ENCODE results near the gene PIGR. TPM values are rescaled to one million over a fixed set of nuclear protein-coding genes. Genes with fewer than 3 reads are reported as not detected.

Gene PIGR
- total RNA-seq, 1 experiment from 2014 or later: not detected

DNA sequence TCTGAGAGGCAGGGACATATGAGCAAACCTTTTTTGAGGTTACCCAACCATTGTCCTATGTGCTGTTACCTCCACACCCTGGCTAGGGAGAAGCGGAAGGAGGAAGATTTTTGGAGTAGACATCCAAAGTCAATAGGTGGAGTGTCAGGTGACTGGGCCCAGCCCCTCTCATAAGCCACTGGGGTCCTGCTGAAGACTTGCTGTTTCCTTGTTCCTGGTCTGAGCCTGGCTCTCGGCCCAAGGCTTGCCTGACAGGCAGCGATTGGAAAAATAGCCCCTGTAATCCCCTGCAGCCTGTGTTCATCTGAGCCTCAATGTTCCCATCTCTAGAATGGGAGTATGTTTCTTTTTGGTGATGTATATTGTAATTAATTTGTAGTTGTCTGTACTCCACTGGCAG is 6.9 kb upstream of the PIGR start:
- Histone ChIP-seq H3K4me1 (no peaks in the 10 kb centered on the region; the same call in 1 of the 2 replicates), H3K27ac (no peak overlapping the region), H3K36me3 (no peaks in the 10 kb centered on the region), H3K27me3 (no peaks in the 10 kb centered on the region), H3K9me3 (replicated peaks) (peaks cover 5% of the 10 kb centered on the region; the same call in 1 of the 2 replicates), H3K4me3 (no peak overlapping the region)
- DNase-seq: no peak

DNA sequence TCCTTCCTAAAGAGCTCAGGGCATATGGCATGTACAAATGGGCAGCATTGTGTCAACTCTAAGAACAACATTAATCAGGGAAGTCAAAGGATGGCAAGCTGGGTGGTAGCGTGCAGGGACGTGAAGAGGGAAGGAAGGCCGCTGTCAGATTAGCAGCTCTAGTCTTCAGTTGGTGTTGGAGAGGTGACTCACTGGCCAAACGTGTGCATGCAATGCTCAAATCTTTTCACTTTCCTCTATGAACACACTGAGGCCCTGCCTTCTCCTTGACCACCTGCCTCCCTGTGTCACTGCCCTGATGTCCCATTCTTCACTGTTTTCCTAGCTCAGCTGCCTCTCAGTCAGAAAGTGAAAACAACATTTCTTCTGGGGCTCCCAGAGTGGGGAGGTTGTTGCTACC is 5.9 kb upstream of the PIGR start:
- no peaks in the 10 kb centered on the region for H3K27me3 ChIP-seq
- no peak overlapping the region for H3K27ac ChIP-seq
- no peaks in the 10 kb centered on the region; the same call in 1 of the 2 replicates for H3K4me1 ChIP-seq
- DNase-seq: peak; percentile 39 to 51
- no peak overlapping the region for H3K4me3 ChIP-seq
- H3K36me3 ChIP-seq: no peaks in the 10 kb centered on the region
- peaks cover 5% of the 10 kb centered on the region; the same call in 1 of the 2 replicates for H3K9me3 ChIP-seq (replicated peaks)

DNA sequence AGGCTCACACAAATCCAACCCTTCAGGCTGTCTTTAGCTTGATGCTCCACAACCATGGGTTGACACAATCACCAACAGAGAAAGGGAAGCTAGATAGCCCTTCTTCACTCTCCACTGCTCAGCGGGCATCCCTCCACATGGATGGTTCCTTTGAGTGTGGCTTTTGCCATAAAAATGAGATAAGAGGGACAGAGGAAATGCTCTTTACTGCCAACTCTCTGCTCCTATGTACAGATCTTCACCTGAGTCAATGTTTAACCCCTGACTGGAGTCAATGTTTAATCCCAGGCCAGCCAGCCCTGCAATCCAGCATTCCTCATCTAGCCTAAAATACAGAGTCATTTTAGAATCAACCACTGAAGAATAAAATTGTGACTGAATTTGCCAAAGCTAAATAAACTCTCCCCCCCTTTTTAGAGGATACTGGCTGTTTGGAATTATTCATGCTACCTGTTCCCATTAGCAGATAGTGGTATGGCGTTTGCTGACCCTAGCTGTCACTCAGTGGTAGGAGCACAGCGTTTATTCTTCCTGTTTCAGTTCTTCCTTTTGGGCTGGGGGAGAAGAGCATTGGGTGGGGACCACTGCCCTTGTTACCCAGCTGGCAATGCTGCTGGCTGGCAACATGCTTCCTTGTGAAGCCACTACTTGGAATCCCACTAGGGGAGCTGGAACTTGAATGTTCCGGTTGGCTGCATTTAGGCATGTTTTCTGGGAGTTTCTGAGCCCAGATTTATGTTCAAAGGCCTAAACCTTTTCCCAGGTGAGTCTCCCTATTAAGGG is 5.2 kb upstream of the PIGR start:
- peaks cover 5% of the 10 kb centered on the region; the same call in 1 of the 2 replicates for H3K9me3 ChIP-seq (replicated peaks)
- no peak overlapping the region for H3K4me3 ChIP-seq
- H3K27ac ChIP-seq: no peak overlapping the region
- no peaks in the 10 kb centered on the region for H3K36me3 ChIP-seq
- H3K4me1 ChIP-seq: no peaks in the 10 kb centered on the region; the same call in 1 of the 2 replicates
- 0 out of 2 replicates have a peak, but pooled peaks cover 6% of the 10 kb centered on the region for H3K27me3 ChIP-seq
- no peak for DNase-seq

DNA sequence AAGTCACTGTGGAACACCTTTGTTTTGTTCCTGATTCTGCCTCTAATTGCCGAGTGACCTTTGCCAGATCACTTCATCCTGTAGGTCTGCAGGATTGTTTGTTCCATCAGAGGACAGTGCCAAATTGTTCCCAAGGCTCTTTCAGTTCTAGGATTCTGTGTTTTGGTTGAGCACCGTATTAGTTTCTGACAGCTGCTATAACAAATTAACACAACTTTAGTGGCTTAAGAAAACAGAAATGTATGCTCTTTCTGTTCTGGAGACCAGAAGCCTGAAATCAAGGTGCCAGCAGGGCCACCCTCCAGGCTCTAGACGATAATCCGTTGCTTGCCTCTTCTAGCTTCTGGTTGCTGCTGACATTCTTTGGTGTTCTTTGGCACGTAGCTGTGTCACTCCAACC is 3.4 kb upstream of the PIGR start:
- Histone ChIP-seq H3K36me3 (no peaks in the 10 kb centered on the region), H3K4me1 (no peaks in the 10 kb centered on the region; the same call in 1 of the 2 replicates), H3K9me3 (replicated peaks) (peaks cover 5% of the 10 kb centered on the region; the same call in 1 of the 2 replicates), H3K4me3 (no peak overlapping the region), H3K27me3 (0 out of 2 replicates have a peak, but pooled peaks cover 10% of the 10 kb centered on the region), H3K27ac (no peak overlapping the region)
- DNase-seq: no peak

DNA sequence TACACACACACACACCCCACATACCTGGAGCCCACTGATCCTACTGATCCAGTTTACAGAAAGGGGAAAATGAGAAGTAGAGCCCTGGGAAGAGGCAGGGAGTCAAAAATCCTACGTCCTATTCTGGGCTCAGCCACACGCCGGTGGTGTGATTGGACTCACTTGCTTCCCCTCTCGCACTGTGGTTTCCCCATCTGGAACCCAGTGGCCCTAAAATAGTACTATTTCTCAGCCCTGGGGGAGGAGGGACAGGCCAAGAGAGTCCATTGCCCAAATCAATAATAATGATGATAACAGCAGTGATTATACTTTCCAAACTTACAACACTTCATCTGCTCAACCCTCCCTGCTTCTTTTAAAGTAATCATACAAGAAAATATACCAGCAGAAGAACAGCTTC is 2.9 kb upstream of the PIGR start:
- Histone ChIP-seq H3K27me3 (0 out of 2 replicates have a peak, but pooled peaks cover 10% of the 10 kb centered on the region), H3K4me3 (no peak overlapping the region), H3K4me1 (no peaks in the 10 kb centered on the region; the same call in 1 of the 2 replicates), H3K36me3 (no peaks in the 10 kb centered on the region), H3K27ac (no peak overlapping the region), H3K9me3 (replicated peaks) (peaks cover 5% of the 10 kb centered on the region; the same call in 1 of the 2 replicates)
- no peak for DNase-seq

DNA sequence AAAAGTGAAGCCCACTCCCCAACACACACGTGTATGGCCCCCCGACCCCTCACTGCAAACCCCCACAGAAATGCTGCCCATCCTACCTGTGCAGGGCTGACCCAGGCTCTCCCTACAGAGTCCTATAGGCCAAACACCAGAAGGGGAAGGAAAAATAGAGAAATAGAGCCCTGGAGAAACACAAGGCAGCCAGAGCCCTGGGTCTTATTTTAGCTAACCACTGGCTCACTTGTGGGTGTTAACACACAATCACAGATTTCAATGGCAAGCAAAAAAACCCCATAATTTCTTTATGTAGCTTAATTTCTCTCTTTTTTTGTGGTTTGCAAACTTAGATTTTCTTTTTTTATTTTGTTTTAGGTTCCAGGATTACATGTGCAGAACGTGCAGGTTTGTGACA is 989 bp upstream of the PIGR start:
- DNase-seq: no peak
- Histone ChIP-seq H3K36me3 (no peaks in the 10 kb centered on the region), H3K27me3 (peaks cover 14% of the 10 kb centered on the region; the same call in 1 of the 2 replicates), H3K4me3 (no peak overlapping the region), H3K27ac (no peak overlapping the region), H3K9me3 (replicated peaks) (peaks cover 5% of the 10 kb centered on the region; the same call in 1 of the 2 replicates), H3K4me1 (no peaks in the 10 kb centered on the region; the same call in 1 of the 2 replicates)

DNA sequence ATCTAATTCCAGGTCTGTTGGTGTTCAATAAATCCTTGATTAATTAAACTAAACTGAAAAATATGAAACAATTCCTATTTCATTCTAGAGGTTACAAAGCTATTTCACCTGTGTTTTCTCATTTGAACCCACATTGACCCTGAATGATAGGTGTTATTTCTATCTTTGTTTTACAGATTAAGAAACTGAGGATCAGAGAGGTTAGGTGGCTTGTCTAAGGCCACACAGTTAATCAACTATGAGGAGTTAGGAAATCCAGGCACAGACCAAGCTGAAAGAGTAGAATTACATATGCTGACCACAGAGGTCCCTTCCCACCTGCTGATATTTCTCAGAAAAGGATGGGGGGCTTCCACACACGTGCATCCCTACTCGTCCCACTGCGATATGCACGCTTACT is 487 bp downstream of the PIGR start:
- no peak overlapping the region for H3K4me3 ChIP-seq
- H3K9me3 ChIP-seq (replicated peaks): peaks cover 5% of the 10 kb centered on the region; the same call in 1 of the 2 replicates
- H3K4me1 ChIP-seq: no peaks in the 10 kb centered on the region
- H3K27me3 ChIP-seq: peaks cover 14% of the 10 kb centered on the region; the same call in 1 of the 2 replicates
- no peak for DNase-seq
- H3K36me3 ChIP-seq: no peaks in the 10 kb centered on the region
- H3K27ac ChIP-seq: no peak overlapping the region

DNA sequence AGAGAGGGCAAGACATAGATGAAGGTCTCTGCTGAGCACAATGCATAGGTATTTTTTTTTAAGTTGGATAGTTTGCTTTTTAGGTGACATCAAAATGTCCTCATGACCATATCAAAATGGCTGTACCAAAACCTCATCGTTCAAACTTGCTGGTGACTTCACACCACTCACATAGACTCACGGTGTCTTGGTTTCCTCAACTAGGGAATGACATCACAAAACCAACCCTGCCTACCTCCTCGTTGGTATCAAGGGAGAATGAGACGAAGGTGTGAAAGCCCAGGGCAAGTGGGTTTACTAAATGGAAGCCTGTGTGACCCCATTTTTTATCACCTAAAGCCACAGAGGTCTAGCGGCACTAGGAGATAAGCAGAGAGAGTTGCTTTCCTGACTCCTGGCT is 1.6 kb downstream of the PIGR start:
- DNase-seq: no peak
- no peaks in the 10 kb centered on the region for H3K4me1 ChIP-seq
- H3K27ac ChIP-seq: no peak overlapping the region
- no peak overlapping the region for H3K4me3 ChIP-seq
- H3K27me3 ChIP-seq: peaks cover 14% of the 10 kb centered on the region; the same call in 1 of the 2 replicates
- peaks cover 2% of the 10 kb centered on the region; the same call in 1 of the 2 replicates for H3K9me3 ChIP-seq (replicated peaks)
- no peaks in the 10 kb centered on the region for H3K36me3 ChIP-seq

DNA sequence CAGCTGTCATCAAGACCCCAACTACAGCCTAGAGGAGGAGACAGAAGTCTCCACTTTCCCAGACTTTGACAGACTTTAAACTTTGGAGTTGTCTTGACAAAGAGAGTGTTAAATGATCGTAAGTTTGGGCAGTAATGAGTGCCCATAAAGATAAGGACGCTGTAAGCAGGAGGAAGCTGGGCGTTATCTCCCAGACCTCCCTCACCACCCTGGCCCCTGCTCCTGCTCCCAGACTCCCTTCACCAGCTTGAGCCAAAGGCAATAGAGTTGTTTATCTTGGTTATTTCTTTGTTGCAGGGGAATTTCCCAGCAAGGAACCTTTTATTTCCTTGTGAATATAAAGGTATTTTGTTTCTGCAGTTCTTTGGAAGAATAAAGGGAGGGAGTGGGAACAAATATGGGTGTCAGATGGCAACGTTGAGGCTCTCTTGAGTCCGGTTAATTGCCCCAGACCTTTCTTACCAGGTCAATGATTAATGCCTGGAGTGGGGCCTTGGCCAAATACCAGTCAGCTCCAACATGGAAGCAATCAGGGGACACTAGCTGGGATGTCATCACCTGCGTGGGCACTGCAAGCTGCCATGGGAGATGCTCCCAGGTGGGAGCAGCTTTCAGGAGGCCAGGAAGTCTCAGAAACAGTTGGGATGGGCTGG is 4.4 kb downstream of the PIGR start:
- Histone ChIP-seq H3K9me3 (replicated peaks) (no peaks in the 10 kb centered on the region), H3K36me3 (no peaks in the 10 kb centered on the region), H3K4me1 (no peaks in the 10 kb centered on the region), H3K4me3 (no peak overlapping the region), H3K27ac (no peak overlapping the region), H3K27me3 (peaks cover 15% of the 10 kb centered on the region)
- no peak for DNase-seq

DNA sequence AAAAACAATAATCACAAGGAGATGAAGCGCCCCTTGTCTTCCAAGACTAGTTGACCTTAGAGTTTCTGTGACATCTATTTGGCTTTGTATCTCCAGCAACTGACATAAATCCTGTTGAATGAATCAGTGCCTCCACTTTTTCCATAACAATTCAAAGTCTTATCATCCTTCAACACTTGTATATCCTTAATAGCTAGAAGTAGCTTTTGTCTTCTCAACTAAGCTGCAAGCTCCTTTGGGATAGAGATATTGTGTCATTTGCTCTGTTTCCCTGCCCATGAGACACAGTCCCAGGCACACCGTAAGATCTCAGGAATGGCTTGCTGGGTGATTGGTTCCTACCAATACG is 5.7 kb downstream of the PIGR start:
- DNase-seq: no peak
- H3K27ac ChIP-seq: no peak overlapping the region
- no peak overlapping the region for H3K4me3 ChIP-seq
- no peaks in the 10 kb centered on the region for H3K36me3 ChIP-seq
- peaks cover 7% of the 10 kb centered on the region for H3K27me3 ChIP-seq
- no peaks in the 10 kb centered on the region for H3K4me1 ChIP-seq
- H3K9me3 ChIP-seq (replicated peaks): no peaks in the 10 kb centered on the region

DNA sequence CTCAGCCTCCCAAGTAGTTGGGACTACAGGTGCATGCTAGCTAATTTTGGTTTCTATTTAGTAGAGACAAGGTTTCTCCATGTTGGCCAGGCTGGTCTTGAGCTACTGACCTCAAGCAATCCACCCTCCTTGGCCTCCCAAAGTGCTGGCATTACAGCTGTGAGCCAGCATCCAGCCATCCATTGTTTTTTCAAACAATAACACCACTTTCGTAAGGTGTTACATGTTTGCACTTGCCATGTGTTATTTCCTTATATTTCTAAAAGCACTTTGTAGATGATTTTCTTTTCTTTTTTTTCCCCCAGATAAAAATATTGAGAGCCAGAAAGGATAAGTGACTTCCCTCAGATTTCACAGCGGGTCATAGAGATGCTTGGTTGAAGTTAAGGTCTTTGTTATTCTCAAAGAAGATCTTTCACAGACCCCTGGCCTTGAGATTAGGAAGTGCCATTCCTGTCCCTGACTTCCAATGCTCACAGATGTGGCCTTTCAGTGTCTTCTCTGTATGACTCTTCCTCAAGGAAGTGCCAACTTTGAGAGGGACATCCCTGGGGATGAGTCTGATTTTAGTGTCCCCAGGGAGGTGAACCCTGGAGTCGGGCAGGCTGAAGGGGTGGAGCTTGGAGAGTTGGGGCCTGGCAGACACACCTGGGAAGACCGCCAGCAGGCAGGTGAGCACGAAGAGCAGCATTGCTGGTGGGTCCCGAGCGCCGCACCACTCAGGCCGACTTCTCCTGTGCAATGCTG is 6.3 kb downstream of the PIGR start:
- Histone ChIP-seq H3K9me3 (replicated peaks) (no peaks in the 10 kb centered on the region), H3K4me3 (no peak overlapping the region), H3K27ac (no peak overlapping the region), H3K36me3 (no peaks in the 10 kb centered on the region), H3K4me1 (no peaks in the 10 kb centered on the region), H3K27me3 (peaks cover 7% of the 10 kb centered on the region)
- DNase-seq: no peak

DNA sequence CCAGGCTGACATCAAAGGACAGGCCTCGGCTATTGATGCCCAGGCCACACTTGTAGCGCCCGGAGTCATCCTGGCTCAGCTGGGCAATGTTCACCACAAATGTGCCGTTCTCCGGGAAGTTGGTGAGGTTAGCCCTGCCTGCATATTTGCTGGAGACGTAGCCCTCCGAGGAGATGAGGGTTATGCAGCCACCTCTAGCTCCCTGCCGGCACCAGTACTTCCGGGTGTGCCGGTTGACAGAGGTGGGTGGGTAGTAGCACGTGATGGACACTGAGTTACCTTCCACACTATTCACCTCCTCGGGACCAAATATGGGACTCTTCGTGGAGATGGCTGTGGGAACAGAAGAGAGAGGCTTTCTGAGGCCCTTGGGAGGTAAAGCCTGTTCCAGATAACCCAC is 7.1 kb downstream of the PIGR start:
- H3K27me3 ChIP-seq: peaks cover 7% of the 10 kb centered on the region

DNA sequence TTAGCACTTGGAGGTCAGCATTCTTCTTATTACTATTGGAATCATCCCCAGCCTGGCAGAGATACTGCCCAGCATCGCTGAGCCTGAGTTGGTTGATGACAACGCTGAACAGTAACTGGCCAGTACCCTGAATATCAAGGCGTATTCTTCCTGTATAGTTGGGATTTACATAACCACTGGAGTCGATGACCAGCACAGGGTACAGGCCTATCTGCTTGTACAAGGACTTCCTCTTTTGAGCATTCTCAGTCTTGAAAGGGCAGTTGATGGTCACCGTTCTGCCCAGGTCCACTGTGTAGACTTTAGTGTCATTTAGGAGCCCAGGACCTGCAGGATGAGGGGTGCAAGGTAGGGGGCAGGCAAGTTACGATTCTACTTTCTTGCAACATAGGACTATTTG is 8.8 kb downstream of the PIGR start:
- H3K27ac ChIP-seq: no peak overlapping the region
- peaks cover 3% of the 10 kb centered on the region for H3K27me3 ChIP-seq
- H3K4me1 ChIP-seq: no peaks in the 10 kb centered on the region
- H3K9me3 ChIP-seq (replicated peaks): no peaks in the 10 kb centered on the region
- H3K4me3 ChIP-seq: no peak overlapping the region
- no peak for DNase-seq
- no peaks in the 10 kb centered on the region for H3K36me3 ChIP-seq

More for the DNA sequence above, 7.1 kb downstream of the PIGR start:
- Histone ChIP-seq H3K4me3 (no peak overlapping the region), H3K36me3 (no peaks in the 10 kb centered on the region), H3K4me1 (no peaks in the 10 kb centered on the region), H3K27ac (no peak overlapping the region), H3K9me3 (replicated peaks) (no peaks in the 10 kb centered on the region)
- no peak for DNase-seq

DNA sequence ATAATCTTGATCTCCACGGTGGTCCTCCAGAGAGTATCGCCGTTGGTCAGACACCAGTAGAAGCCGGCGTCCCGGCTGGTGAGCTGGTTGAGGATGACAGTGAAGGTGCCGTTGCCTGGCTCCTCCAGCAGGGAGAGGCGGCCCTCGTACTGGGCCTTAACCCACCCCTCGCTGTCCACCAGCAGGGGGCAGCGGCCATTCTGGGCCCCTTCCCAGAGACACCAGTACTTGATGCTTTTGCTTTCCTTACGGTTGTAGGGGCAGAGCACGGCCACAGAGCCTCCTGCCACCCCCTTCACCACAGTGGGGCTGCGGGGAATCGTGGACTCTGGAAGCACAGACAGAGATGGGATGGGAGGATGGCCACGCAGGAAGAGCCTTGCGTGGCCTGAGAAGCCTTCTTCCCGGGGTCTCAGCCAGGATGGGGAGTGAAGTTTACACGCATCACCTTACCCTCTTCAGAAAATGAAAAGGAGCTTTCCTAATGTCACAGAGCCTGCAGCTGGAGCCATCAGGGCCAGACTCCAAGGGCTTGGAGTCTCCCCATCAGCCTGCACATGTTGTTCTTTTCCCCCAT is 10.7 kb downstream of the PIGR start:
- H3K4me3 ChIP-seq: no peak overlapping the region

More for the DNA sequence above, 10.7 kb downstream of the PIGR start:
- H3K27ac ChIP-seq: no peak overlapping the region
- peaks cover 10% of the 10 kb centered on the region for H3K27me3 ChIP-seq
- peak; percentile 42 to 57 for DNase-seq
- H3K4me1 ChIP-seq: no peaks in the 10 kb centered on the region
- H3K9me3 ChIP-seq (replicated peaks): no peaks in the 10 kb centered on the region
- H3K36me3 ChIP-seq: no peaks in the 10 kb centered on the region

All from SJCRH30 (cell line).